Measurements from ENCODE around the gene DHRS3.

GRCh38 chr1:12554521-12555305, 63.3 kb downstream of the DHRS3 start:
- TF ChIP-seq EP300 (IDR thresholded peaks at IDR 0.05) = no peak
- no peak for TF ChIP-seq POLR2A (IDR thresholded peaks at IDR 0.05)
